GM19438 (cell line): ENCODE measurements around the gene MFSD6.
"Not testable (repeated sequence)": the region's sequence is repeated elsewhere in the genome, so short reads cannot be mapped to it uniquely, and the experiment has no call there.

Source experiments
- ATAC-seq: cut with Tn5 transposase; IDR thresholded peaks from one replicate; pipeline ENCODE4 v1.9.1; 2021; ENCODE audit warnings: low read depth; ENCODE audit not compliant: unreplicated experiment

MFSD6 gene

DNA sequence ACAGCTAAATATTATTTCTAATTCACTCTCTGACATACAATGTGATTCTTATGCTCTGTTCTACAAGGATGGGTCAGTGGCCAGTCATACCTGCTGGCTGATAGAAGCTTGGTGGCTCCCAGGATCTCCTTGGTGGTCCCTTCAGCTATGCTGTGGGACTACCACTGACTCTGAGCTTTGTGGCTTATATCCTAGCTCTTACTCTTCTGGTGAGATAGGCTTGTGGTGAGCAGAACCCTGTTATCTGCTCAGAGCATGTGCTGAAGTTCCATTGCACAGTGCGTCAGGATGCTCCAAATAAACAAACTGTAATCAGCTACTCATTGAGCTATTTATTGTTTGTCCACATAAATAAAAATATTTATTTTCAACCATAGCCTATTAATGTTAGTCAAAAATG, 51.7 kb downstream of the MFSD6 start:
- no peak for ATAC-seq

DNA sequence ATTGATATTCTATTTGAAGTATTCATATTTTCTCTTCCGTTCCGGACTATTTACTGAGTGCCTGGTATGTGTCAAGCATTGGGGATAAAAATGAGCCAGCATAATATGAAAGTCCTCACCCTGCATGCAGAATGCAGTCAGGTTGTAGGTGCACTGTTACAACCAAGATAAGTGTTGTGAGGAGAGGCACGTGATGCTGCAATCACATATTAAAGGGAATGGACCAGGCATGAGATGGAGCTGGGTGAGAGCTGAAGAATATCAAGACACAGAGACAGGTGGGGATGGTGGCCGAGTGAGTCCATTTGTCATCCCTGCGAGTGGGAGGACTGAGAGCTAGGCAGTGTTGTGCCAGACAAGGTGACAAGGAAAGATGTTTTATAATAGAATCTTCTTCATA, 52.3 kb downstream of the MFSD6 start:
- ATAC-seq = no peak

DNA sequence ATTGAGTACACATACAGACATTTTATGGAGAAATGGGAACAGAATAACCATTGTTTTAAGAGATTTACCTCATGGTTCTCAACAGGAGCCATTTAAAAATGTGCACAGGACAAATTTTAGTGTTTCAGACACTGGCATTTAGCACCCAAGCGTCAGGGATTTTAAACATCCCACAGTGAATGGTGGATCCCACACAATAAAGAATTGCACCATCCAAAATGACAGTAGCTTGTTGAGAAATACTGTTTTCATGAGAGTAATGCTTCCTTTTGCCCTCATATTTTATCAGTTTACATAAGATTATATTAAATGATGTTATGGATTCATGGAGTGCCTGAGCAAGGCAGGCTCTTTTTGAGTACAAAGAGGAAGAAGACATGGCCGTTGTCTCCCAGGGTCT, 54.0 kb downstream of the MFSD6 start:
- no peak for ATAC-seq

DNA sequence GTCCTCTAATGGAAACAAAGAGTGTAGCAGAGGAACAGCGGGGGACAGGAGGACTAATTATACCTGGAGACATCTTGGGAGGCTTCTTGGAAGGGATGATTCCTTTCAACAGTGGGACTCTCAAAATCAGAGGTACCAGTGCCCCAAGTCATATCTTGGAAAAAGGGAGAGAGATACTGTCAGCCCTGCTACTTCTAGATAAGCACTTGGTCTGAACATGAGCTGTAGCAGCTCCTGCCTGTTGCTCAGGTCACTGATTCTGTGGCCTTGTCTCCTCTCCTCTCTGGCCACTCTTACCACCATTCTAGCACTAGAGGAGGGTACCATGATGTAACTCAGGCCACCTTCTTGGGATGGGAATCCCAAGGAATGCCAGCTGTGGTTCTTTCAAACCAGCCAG, 54.5 kb downstream of the MFSD6 start:
- no peak for ATAC-seq

DNA sequence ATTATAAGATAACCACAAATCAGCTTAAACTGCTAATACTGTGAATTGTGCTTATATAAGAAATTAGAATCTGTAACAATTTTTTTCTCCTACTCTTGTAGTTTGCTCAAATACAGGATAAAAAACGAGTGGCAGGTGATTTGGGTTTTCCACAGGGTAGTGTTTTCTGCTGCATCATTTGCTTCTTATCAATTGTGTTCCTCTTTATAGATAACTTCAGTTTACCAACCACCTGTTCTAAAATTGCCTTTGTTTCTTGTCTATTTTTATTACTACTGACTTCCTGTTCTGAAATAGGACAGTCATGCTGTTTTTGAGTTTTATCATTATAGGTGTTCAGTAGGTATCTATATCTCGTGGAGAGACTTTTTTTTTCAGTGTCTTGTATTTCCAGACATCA, 56.9 kb downstream of the MFSD6 start:
- no peak for ATAC-seq

DNA sequence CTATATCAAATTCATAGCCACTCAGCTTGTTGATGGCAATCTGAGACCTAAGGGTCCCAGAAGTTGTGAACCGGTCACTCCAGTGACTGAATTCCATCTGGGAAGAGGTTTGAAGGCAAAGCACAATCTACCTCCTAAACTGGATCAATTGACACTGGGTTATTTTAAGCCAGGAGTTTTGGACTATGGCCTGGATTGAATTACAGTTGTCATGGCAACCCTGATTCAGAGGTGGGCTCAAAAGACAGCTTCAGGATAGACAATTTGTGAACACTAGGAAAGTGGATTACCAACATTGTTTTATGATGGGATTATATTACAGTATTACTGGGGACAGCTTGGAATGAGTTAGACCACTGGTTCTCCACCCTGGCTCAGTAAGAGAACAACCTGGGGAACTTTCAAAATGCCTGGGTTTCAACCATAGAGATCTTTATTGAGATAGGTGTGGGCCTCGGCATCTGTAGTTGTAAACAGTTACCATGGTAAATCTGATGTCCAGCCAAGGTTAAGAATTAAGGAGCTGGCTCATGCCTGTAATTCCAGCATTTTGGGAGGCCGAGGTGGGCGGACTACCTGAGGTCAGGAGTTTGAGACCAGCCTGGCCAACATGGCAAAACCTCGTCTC, 58.8 kb downstream of the MFSD6 start:
- ATAC-seq = no peak

DNA sequence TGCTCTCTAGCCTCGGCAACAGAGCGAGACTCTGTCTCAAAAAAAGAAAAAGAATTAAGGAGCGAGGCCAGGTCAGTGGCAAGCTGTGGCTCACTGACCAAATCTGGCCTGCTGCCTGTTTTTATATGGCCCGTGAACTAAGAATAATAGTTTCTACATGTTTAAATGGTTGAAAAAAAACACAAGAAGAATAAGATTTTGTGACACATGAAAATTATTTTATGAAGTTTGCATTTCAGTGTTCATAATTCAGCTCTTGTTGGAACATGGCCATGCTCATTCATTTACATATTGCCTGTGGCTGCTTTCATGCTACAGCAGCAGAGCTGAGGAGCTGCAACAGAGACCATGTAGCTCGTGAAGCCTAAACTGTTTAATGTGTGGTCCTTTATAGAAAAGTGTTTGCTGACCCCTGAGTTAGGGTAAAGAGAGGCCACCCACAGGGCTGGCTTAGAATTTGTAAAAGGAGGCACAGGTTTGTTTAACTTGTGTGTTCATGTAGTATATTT, 59.5 kb downstream of the MFSD6 start:
- no peak for ATAC-seq

DNA sequence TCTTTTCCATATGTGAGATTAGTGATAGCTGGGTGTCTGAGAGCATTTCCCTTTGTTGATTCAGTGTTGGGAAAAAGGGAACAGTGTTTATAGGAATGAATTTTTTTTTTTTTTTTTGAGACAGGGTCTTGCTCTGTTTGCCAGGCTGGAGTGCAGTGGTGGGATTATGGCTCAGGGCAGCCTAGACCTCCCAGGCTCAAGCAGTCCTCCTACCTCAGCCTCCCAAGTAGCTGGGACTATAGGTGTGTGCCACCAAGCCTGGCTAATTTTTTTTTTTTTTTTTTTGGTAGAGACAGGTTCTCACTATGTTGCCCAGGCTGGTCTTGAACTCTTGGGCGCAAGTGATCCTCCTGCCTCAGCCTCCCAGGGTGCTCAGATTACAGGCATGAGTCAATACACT, 60.2 kb downstream of the MFSD6 start:
- ATAC-seq = not testable (repeated sequence)

DNA sequence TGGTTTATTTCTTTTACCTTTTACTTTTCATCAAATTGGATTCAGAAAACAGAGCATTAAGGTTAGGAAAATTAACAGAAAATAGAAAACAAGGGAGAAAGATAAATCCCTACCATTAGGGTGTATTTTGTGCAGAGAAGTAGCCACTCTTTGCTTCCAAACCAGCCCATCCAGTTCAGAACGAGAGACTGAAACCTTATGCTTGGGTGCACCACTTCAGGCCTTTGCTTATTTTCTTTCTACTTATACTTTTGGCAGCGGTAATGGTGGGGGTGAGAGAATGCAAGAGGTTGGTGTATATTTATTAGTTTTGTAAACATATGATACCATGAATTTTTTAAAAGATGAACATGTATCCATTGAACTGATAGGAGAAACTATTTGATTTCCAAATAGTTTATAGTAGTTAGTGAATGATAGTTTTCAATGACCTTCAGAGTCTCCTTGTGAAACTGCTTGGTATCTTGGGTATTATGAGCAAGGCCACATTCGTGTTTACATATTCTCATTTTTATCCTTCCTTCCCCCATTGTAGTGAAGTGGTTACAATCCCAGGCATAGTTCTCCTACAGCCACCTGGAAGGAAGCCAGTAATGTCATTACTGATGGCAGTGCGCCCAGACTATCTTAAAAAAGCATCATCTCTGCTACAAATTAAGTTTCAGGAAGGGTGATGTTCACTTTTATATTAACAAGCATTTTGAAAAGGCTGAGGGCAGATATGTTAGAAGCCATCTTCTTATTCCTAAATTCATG, 60.8 kb downstream of the MFSD6 start:
- ATAC-seq = peak; percentile 47

DNA sequence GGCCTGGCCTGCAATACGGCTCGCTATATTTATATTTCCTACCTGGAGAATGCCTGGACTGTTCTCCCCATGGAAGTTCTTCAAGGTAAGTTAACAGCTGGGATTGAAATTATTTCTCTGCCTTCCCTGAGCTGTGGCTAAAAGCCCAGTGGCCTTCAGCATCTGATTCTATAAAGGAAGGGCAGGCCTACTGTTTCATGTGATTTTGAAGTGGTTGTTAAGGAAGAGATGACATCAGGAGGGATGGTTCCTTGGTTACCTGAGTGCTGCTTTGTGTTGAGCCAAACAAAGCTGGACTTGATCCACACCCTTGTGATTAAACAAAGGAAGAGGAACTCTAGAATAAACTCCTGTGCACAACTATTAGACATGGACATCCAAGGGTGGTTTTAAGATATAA, 61.6 kb downstream of the MFSD6 start:
- ATAC-seq = no peak

DNA sequence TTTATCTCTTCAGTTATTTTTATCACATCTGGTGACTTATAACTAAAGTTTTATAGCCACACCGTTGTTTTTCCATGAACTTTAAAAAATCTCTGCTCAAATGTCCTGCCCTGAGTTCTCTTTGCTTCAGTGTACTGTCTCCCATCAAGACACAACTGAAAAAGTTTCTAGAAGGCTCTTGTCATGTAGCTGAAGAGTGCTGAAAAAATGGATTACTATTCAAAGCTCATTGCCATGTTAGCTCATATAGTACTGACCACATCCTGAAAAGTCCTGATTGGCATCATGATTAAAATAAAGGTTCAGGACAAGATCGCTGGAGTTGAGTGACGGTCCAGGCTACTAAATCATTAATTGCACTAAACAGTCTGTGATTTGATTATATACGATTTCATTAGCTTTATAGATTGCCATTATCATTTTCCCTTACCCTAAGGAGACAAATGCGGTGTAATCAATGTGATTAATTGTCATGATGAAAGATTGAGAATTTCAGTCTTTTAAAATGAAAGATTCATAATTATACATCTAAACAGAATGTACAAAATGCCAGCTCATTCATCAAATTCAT, 62.2 kb downstream of the MFSD6 start:
- ATAC-seq = no peak

DNA sequence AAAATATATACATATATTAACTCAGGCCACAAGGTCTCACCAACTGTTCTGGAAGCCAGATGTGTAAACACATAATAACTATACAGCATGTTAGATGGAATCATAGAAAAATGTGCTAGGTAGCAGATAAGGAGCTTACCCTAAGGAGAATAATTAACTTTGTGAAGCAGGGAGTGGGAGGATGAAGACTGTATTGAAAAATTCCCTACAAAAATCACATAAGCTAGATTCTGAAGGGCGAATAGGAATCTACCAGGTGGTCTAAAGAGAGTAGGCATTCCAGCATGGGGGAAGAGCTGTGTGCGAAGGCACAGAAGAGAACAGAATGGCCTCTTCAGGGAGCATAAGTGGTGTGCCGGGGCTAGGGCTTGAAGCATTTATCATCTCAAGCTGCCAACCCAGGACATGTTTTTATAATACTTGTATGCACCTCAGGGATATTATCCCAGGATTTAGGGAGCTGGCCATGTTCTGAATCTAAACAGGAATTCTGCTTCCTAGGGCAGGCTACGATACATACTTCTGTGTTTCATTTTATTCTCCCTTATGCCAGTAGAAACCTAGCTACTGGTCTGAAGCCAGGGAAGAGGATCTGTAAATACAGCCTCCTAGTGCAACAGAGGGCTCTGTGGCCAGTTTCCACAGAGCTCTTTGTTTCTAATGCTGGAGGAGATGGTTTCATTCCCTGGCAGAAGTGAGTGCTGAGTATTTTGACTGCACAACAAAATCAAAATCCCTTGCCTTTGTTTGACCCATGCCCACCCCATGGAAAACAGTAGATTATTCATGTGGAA, 69.7 kb downstream of the MFSD6 start:
- no peak for ATAC-seq

DNA sequence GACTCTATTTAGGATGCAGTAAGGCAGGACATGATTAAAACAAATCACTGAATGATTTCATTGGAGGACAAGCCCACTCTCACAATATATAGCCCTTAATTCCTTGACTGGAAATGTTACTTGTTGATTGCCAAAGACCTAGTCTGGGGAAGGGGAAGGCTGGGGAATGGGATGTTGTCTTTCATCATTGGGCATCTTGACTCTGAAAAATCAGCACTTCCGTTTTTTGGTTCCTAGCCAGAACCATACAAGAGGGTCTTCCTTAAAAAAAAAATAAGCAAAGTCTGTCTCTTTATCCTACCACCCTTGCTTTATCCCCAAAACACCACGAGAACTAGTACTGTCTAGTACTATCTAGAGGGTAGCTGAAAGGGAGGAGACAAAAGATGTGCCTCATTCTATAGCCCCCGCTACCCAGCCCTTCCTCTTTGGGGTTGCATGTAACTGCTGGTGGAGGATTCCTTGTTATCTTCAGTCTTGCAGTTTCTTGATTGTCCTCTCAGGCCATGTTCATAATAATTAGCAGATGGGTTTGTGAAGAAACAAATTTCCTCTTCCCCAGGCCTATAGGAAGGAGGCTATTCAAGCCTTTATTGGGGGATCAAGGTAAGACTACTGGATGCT, 70.5 kb downstream of the MFSD6 start:
- no peak for ATAC-seq

DNA sequence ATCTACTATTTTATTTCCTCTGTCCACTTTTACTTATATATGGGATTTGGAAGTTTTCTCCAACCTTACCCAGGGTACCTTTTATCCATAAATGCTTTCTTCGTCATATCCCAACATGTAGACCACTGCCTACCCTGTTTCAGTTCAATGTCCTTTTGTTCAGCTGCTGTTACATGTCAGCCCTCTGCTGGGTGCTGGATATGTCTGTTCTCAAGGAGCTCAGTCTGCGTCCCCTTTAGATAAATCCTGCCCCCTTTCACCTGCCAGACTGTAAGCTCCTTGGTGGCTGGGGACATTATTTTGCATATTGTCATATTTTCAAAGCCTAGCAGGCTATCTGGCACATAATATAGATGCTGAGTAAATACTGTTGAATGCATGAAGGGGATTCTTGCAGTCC, 73.2 kb downstream of the MFSD6 start:
- no peak for ATAC-seq

DNA sequence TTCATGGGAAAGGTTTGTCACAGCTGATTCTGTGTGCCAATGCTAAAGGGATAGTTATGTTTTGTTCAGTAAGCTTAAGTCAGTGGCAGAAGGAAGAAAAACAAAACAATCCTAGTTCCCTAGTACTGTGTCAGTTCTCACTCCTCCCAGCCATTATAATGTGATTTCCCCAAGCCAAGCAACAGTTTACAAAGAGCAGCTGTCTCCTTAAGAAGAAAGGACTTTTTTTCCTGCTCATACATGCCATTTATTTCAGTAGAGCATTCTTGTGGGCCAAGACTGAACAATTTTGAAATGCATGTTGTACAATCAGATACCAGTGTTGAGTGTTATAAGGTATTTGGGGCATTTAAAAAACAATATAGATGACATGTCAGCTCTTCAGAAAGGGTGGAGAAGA, 74.3 kb downstream of the MFSD6 start:
- ATAC-seq = no peak

DNA sequence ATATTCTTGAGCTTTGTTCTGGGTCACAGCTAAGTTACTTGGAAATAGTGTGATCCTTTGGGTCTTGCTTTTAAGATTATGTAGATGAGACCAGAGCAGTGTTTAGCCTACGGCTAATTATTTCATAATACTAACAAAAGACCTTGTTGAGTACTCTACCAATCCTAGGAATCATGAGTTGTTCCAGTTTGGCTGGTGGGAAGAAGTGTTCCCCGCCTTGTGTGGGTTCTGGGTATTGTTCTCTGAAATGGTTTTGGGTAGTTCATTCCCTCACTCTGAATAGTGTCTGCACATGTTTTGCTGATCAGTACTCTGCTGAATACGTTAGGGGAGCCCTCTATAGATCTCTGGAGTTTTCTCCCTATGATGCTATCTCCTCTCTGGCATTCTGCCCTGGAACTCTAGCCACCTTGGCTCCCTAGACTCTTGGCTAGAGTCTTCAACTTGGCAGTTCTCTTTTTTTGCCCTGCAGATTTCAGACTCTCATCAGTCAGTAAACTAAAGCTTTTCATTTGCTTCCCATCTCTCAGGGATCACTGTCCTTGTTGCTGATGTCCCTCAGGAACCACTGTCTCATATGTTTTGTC, 78.0 kb downstream of the MFSD6 start:
- no peak for ATAC-seq

DNA sequence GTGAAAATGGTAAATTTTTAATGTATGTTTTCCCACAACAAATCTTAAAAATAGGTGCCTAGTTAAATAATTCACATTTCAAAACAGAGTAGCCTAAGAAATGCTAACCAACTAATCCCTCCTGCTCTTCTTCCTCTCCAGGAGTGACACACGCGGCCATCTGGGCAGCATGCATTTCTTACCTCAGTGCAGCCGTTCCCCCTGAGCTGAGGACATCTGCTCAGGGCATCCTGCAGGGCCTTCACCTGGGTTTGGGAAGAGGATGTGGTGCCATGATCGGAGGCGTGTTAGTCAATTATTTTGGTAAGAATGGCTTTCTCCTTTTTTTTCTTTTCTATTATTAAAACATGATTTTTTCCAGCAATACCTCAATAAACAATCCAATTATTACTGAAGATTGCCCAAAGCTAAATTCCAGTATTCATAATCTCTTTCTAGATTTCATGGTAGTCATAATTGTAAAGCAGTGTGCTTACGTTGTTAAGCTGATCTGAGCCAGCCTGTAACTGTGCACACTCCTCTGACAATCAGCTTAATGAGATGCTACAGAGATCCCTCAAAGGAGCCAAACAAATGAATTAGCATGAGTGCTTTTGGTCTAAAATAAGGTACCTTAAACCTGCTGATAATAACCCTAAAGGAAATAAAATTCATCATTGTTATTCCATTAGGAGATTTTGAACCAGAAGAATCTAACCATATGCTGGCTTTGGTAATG, 80.5 kb downstream of the MFSD6 start:
- no peak for ATAC-seq

DNA sequence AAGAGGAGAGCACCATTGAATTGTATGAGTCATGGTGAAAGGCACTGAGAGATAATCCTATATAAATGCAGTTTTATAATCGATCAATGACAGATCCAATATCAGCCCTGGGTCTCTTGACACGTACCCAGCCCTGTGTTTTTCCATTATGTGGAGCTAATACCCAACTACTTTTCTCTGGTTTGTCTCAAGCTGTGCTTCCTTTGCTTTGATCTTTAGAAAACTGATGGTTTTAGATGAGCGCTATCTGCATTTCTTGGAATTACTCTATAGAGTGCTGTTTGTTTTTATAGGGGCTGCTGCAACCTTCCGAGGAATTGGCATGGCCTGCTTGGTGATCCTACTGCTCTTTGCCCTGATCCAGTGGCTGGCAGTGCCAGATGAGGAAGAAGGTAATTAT, 81.3 kb downstream of the MFSD6 start:
- no peak for ATAC-seq

DNA sequence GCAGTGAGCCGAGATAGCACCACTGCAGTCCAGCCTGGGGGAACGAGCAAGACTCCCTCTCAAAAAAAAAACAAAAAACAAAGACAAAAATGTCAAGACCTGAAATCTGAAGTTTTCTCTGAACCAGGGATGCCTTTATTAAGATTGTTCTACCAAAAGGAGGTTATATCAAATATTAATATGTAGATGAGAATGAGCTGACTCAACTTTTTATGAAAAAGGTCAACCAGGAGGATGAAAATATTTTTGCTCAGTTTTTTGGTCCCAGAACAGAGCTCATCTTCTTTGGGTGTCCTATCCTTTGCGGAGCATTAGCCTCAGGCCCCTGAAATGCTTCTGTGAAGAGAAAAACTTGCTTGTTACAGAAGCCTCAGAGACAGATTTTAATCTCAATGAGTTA, 82.3 kb downstream of the MFSD6 start:
- ATAC-seq = no peak

DNA sequence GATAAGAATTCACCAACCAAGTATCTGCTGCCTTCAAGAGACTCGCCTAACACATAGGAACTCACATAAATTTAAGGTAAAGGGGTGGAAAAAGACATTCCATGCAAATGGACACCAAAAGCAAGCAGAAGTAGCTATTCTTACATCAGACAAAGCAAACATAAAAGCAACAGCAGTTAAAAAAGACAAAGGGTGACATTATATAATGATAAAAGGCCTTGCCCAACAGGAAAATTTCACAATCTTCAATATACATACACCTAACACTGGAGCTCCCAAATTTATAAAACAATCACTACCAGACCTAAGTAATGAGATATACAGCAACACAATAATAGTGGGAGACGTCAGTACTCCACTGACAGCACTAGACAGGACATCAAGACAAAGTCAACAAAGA, 84.9 kb downstream of the MFSD6 start:
- no peak for ATAC-seq
